Duodenal mucosa (tissue), 2 donors: Measurements from ENCODE around the gene SPRR4.

Experiments
- H3K27ac ChIP-seq: one replicate; pipeline ENCODE4 v1.7.0; 2013; ENCODE audit warnings: low read depth, low read length
- H3K27me3 ChIP-seq, 2 donors: one replicate each; pipeline ENCODE4 v1.7.0; 2013; ENCODE audit warnings: low read length in 2 of 2, control low read depth in 1 of 2; ENCODE audit not compliant: insufficient read depth in 2 of 2, control insufficient read depth in 1 of 2
- H3K36me3 ChIP-seq, 2 donors: one replicate each; pipeline ENCODE4 v1.7.0; 2013; ENCODE audit warnings: low read length in 2 of 2, control low read depth in 1 of 2; ENCODE audit not compliant: insufficient read depth in 2 of 2, control insufficient read depth in 1 of 2
- H3K4me1 ChIP-seq, 2 donors: one replicate each; pipeline ENCODE4 v1.7.0; 2013; ENCODE audit warnings: low read length in 2 of 2, control low read depth in 1 of 2; ENCODE audit not compliant: insufficient read depth in 2 of 2, control insufficient read depth in 1 of 2
- H3K4me3 ChIP-seq, 2 donors: one replicate each; pipeline ENCODE4 v1.7.0; 2013; ENCODE audit warnings: low read length in 2 of 2, low read depth in 1 of 2
- H3K9ac ChIP-seq, 2 donors: one replicate each; pipeline ENCODE4 v1.7.0; 2013; ENCODE audit warnings: low read length in 2 of 2, low read depth in 1 of 2
- H3K9me3 ChIP-seq, 2 donors: one replicate each; pipeline ENCODE4 v1.7.0; 2013; ENCODE audit warnings: low read length in 2 of 2, control low read depth in 1 of 2; ENCODE audit not compliant: control insufficient read depth in 1 of 2

The SPRR4 gene, protein sequence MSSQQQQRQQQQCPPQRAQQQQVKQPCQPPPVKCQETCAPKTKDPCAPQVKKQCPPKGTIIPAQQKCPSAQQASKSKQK

DNA sequence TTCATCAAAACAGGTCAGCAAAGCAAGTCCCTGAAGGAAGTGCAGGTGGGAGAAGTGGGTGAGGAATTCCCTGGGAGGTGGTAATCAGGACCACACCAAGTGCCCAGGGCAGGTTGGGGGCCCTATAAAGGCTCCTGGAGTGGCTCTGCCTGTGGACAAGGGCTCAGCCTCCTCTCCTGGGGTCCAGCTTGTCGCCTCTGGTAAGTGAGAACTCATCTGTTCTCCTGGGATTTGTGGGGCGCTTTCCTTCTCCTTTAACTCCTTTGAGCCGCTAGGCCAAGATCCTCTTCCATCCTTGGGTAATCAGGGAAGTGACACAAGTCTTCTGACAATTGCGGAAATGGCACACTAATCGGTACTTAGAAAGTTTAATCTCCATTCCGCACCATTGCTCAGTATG, at the start of gene SPRR4:
SPRR4 (plus strand) TSS at position 154 of the 400 bp plus-strand sequence. CDS start 1,243 bp downstream, outside the sequence.
- Histone ChIP-seq H3K4me3 (no peak within 1 kb of the TSS), H3K4me1 (no peaks in the 10 kb centered on the region), H3K27ac (no peak within 1 kb of the TSS), H3K9me3 (no peaks in the 10 kb centered on the region), H3K27me3 (no peaks in the 10 kb centered on the region), H3K9ac (no peak within 1 kb of the TSS), H3K36me3 (no peaks in the 10 kb centered on the region)

DNA sequence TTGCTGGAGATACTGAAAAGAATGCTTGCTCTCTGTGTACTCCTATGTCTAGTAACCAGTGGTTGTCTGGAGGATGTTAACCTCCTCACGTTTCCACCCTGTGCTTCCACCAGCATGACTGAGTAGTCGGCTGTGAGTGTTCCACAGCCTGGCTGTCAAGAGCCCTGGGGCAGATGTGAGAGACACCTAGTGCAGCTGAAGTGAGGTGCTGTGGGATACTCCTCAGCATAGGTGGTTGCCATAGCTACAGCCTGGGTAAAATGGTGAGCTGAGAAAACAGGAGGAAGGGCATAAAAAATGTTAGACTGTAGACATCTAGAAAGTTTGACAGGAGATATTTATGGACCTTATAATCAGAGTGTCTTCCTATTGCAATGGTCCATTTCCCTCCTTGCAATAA, 46.3 kb upstream of the SPRR4 start:
- H3K27ac ChIP-seq: no peak overlapping the region
- H3K36me3 ChIP-seq: no peaks in the 10 kb centered on the region
- H3K4me1 ChIP-seq: no peaks in the 10 kb centered on the region
- H3K9ac ChIP-seq: no peak overlapping the region
- H3K9me3 ChIP-seq: no peaks in the 10 kb centered on the region
- no peak overlapping the region for H3K4me3 ChIP-seq
- no peaks in the 10 kb centered on the region for H3K27me3 ChIP-seq

DNA sequence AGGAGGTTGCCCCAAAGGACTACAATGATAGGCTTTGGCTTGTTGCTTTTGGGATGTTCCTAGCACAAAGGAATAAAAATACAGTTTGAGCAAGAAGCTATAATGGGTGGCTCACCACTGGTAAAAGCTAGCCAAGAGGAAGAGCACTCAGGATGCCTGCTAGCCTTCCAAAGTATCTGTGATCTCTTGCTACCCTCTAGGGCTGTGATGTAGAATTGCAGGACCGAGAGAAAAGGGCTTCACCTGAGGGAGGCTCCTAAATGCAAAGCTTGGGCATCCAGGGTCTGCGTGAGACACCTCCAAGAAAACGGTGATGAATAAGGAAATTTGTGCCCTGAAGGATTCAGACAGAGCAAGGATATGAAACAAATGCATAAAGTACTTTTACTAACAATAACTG, 44.4 kb upstream of the SPRR4 start:
- H3K27me3 ChIP-seq: no peaks in the 10 kb centered on the region

DNA sequence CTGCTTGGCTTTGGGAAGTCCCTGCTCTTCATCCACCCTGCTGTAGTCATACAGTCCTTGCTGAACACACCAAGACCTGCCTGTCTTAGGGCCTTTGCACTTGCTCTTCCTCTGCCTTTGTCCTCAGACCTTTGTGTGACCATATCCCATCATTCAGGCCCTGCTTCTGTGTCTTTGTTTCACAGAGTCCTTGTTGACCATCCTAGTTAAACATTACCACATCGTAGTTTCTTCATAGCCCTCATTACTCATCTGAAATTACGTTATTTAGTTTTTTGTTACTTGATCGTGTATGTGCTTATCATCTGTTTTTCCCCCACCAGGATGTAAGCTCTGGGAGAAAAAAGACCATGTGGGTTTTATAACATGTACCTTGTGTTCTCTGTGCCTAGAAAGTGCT, 41.8 kb upstream of the SPRR4 start:
- Histone ChIP-seq H3K4me3 (no peak overlapping the region), H3K9ac (no peak overlapping the region), H3K9me3 (no peaks in the 10 kb centered on the region), H3K4me1 (no peaks in the 10 kb centered on the region), H3K36me3 (no peaks in the 10 kb centered on the region), H3K27ac (no peak overlapping the region), H3K27me3 (no peaks in the 10 kb centered on the region)

More for the DNA sequence above, 44.4 kb upstream of the SPRR4 start:
- H3K36me3 ChIP-seq: no peaks in the 10 kb centered on the region
- no peak overlapping the region for H3K4me3 ChIP-seq
- H3K9me3 ChIP-seq: no peaks in the 10 kb centered on the region
- no peaks in the 10 kb centered on the region for H3K4me1 ChIP-seq
- H3K9ac ChIP-seq: no peak overlapping the region
- H3K27ac ChIP-seq: no peak overlapping the region

DNA sequence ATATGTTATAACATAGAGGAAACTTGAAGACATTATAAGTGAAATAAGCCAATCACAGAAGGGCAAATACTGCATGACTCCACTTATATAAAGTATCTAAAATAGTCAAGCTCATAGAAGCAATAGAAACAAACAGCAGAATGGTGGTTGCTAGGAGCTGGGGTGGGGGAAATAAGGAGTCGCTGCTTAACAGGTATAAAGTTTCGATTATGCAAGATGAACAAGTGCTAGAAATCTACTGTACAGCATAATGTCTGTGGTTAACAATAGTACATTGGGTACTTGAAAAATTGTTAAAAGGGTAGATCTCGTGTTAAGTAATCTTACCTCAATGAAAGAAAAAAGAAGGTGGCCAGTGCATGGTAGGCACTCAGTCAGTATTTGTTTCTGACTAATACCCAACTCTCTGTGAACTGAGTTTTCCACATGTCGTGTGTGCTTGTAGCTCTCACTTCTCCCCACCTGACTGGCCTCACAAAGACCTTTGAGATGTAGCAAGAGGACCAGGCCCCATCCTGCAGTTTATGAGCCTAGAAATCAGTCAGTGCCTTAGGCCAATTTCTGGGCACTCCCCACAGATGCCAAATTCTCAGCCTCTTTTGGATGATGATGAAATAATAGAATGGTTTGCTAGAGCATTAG, 38.2 kb upstream of the SPRR4 start:
- Histone ChIP-seq H3K9ac (no peak overlapping the region), H3K4me3 (no peak overlapping the region), H3K27ac (no peak overlapping the region), H3K36me3 (no peaks in the 10 kb centered on the region), H3K27me3 (no peaks in the 10 kb centered on the region), H3K9me3 (no peaks in the 10 kb centered on the region), H3K4me1 (no peaks in the 10 kb centered on the region)

DNA sequence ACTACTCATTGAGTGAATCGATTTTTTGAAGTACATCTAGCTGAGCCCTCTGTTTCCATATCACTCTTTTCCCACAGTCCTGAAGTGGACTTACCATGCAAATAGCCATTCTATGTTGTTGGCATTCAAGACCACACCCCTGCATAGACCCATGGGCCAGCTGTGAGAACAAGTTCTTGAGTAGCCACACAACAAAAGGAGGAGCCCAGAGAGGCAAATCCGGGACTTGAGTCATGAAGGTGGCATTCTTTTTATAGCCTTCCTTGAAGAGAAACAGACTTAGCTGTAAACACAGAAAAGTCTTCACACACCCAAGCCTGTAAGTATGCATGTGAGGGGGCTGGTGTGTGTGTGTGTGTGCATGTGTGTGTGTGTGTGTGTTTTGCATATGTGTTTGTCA, 37.3 kb upstream of the SPRR4 start:
- no peak overlapping the region for H3K27ac ChIP-seq
- no peaks in the 10 kb centered on the region for H3K9me3 ChIP-seq
- no peaks in the 10 kb centered on the region for H3K36me3 ChIP-seq
- no peaks in the 10 kb centered on the region for H3K4me1 ChIP-seq
- H3K27me3 ChIP-seq: no peaks in the 10 kb centered on the region
- no peak overlapping the region for H3K4me3 ChIP-seq
- no peak overlapping the region for H3K9ac ChIP-seq

DNA sequence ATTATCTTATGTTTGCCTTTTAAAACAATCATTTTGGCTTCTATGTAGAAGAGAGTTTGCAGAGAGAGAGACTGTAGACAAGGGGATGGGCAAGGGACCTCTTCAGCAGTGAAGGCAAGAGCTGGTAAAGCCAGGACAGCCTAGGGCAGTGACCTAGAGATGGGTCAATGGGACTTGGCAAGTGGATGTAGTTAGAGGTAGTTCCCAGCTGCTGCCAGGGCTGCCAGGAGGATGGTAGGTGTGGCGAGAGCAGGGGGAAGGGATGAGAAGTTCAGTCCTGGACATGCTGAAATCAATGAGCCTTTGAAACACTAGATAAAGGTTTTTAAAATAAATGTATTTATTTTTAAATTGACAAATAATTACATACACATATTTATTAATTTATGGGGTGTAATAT, 29.8 kb upstream of the SPRR4 start:
- Histone ChIP-seq H3K27me3 (no peaks in the 10 kb centered on the region), H3K36me3 (no peaks in the 10 kb centered on the region), H3K4me3 (no peak overlapping the region), H3K27ac (no peak overlapping the region), H3K9ac (no peak overlapping the region), H3K4me1 (no peaks in the 10 kb centered on the region), H3K9me3 (no peaks in the 10 kb centered on the region)

DNA sequence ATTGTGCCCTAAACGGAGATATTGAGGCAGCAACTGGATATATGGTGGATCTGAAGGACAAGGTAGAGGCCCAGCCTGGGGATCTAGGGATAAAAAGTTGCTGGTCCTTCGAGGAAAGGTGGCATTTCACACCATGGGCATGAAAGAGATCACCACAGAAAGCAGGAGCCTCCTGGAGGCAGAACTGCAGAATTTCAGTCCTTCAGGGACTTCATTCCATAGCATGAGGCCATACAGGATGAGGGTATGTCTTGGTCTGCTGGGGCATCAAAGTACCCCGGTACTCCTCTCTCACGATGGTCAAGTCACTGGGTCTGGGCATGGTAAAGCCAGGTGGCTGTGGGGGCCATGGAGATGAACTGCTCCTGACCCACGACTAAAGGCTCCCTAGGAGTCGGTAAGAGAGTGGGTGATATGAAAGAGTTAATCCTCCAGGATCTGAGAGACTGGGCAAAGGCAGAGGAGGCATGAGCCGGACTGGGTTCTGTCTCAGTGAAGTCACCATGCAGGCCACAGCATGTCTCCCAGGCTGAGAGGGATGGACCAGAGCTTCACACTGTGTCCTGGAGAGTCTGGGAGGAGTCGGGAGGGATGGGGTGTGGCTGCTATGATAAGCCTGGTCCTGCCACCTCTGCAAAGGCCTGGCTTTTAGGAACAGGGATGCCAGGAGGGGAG, 29.3 kb upstream of the SPRR4 start:
- H3K9me3 ChIP-seq: no peaks in the 10 kb centered on the region
- H3K36me3 ChIP-seq: no peaks in the 10 kb centered on the region
- no peak overlapping the region for H3K27ac ChIP-seq
- H3K4me1 ChIP-seq: no peaks in the 10 kb centered on the region
- H3K27me3 ChIP-seq: no peaks in the 10 kb centered on the region
- H3K9ac ChIP-seq: no peak overlapping the region
- no peak overlapping the region for H3K4me3 ChIP-seq

DNA sequence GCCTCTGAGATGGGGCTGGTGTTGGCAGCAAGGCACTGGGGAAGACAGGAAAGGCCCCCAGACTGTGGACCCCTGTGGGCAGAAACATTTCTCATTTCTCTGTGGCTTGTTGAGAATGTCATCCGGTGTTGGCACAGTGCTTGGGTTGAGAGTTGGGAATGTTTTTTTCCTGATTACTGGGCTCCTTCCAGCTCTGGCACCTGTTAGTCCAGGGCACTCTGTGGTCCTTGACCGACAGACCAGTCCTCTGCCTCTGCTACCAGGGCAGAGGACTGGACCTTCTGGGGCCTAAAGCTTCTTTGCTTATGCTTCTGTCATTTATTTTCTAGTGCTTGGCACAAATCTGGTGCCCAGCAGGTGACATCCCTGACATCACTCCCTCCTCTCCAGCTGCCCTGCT, 28.3 kb upstream of the SPRR4 start:
- H3K9me3 ChIP-seq: no peaks in the 10 kb centered on the region
- no peak overlapping the region for H3K9ac ChIP-seq
- no peak overlapping the region for H3K27ac ChIP-seq
- no peaks in the 10 kb centered on the region for H3K36me3 ChIP-seq
- H3K4me3 ChIP-seq: no peak overlapping the region
- H3K4me1 ChIP-seq: no peaks in the 10 kb centered on the region
- peaks cover 0 to 3% of the 10 kb centered on the region in 2 donors for H3K27me3 ChIP-seq

DNA sequence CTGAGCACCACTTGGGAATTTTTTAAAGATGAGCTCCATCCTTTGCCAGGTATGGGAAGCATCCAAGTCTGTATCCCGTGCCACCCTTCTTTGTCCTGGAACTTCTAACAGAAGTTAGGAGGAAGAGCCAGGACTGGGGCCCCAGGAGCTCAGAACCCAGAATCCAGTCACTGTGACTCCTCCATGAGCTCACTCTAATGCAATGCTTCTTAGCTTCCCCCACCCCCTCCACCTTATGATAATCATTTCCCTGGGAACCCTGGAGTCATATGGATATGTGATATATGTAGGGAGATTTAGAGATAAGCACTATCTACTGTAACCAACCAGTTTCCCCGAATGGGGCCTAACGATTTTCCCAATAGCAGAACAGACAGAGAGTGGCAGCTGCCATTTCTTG, 24.2 kb upstream of the SPRR4 start:
- H3K36me3 ChIP-seq: no peaks in the 10 kb centered on the region
- H3K27ac ChIP-seq: no peak overlapping the region
- no peak overlapping the region for H3K9ac ChIP-seq
- peaks cover 3 to 4% of the 10 kb centered on the region in 2 donors for H3K27me3 ChIP-seq
- no peaks in the 10 kb centered on the region for H3K4me1 ChIP-seq
- H3K4me3 ChIP-seq: no peak overlapping the region
- no peaks in the 10 kb centered on the region for H3K9me3 ChIP-seq
